ENCODE measurements around the gene SLC6A18.

Gene SLC6A18

GRCh38 chr5:1195916-1196315, 29.3 kb upstream of the SLC6A18 start:
- Histone ChIP-seq H3K9me3 (ENCODE audit: control insufficient read depth in 5 of 5, low read length in 5 of 5) (no peaks in the 10 kb centered on the region), H3K36me3 (ENCODE audit: control insufficient read depth in 5 of 5, insufficient read depth in 5 of 5, low read length in 5 of 5) (no peaks in the 10 kb centered on the region), H3K4me3 (ENCODE audit: low read depth in 1 of 5, low read length in 5 of 5) (no peak overlapping the region), H3K9ac (ENCODE audit: low read length in 5 of 5) (no peak overlapping the region), H3K4me1 (ENCODE audit: control insufficient read depth in 5 of 5, insufficient read depth in 5 of 5, low read length in 5 of 5) (no peaks in the 10 kb centered on the region), H3K27ac (ENCODE audit: low read depth, low read length) (no peak overlapping the region), H3K27me3 (ENCODE audit: control insufficient read depth in 5 of 5, insufficient read depth in 4 of 5, low read length in 5 of 5) (peaks cover 11 to 38% (median 31%) of the 10 kb centered on the region in 5 donors)

GRCh38 chr5:1196562-1196961, 28.6 kb upstream of the SLC6A18 start:
- no peak overlapping the region for H3K27ac ChIP-seq (ENCODE audit: low read depth, low read length)
- no peak overlapping the region for H3K9ac ChIP-seq (ENCODE audit: low read length in 5 of 5)
- H3K27me3 ChIP-seq (ENCODE audit: control insufficient read depth in 5 of 5, insufficient read depth in 4 of 5, low read length in 5 of 5): peaks cover 15 to 37% (median 33%) of the 10 kb centered on the region in 5 donors
- no peaks in the 10 kb centered on the region for H3K9me3 ChIP-seq (ENCODE audit: control insufficient read depth in 5 of 5, low read length in 5 of 5)
- H3K4me3 ChIP-seq (ENCODE audit: low read depth in 1 of 5, low read length in 5 of 5): no peak overlapping the region
- no peaks in the 10 kb centered on the region for H3K4me1 ChIP-seq (ENCODE audit: control insufficient read depth in 5 of 5, insufficient read depth in 5 of 5, low read length in 5 of 5)
- no peaks in the 10 kb centered on the region for H3K36me3 ChIP-seq (ENCODE audit: control insufficient read depth in 5 of 5, insufficient read depth in 5 of 5, low read length in 5 of 5)

GRCh38 chr5:1197876-1198666, 27.1 kb upstream of the SLC6A18 start:
- Histone ChIP-seq H3K9me3 (ENCODE audit: control insufficient read depth in 5 of 5, low read length in 5 of 5) (no peaks in the 10 kb centered on the region), H3K4me1 (ENCODE audit: control insufficient read depth in 5 of 5, insufficient read depth in 5 of 5, low read length in 5 of 5) (no peaks in the 10 kb centered on the region), H3K36me3 (ENCODE audit: control insufficient read depth in 5 of 5, insufficient read depth in 5 of 5, low read length in 5 of 5) (no peaks in the 10 kb centered on the region), H3K9ac (ENCODE audit: low read length in 5 of 5) (no peak overlapping the region), H3K27me3 (ENCODE audit: control insufficient read depth in 5 of 5, insufficient read depth in 4 of 5, low read length in 5 of 5) (peaks cover 23 to 39% (median 35%) of the 10 kb centered on the region in 5 donors), H3K27ac (ENCODE audit: low read depth, low read length) (no peak overlapping the region), H3K4me3 (ENCODE audit: low read depth in 1 of 5, low read length in 5 of 5) (no peak overlapping the region)

- H3K4me1 ChIP-seq (ENCODE audit: control insufficient read depth in 5 of 5, insufficient read depth in 5 of 5, low read length in 5 of 5): no peaks in the 10 kb centered on the region
- no peaks in the 10 kb centered on the region for H3K36me3 ChIP-seq (ENCODE audit: control insufficient read depth in 5 of 5, insufficient read depth in 5 of 5, low read length in 5 of 5)
- H3K4me3 ChIP-seq (ENCODE audit: low read depth in 1 of 5, low read length in 5 of 5): no peak overlapping the region
- H3K27ac ChIP-seq (ENCODE audit: low read depth, low read length): no peak overlapping the region
- peaks cover 27 to 47% (median 41%) of the 10 kb centered on the region in 5 donors for H3K27me3 ChIP-seq (ENCODE audit: control insufficient read depth in 5 of 5, insufficient read depth in 4 of 5, low read length in 5 of 5)
- no peak overlapping the region for H3K9ac ChIP-seq (ENCODE audit: low read length in 5 of 5)
- H3K9me3 ChIP-seq (ENCODE audit: control insufficient read depth in 5 of 5, low read length in 5 of 5): no peaks in the 10 kb centered on the region
Measured at GRCh38 chr5:1199340-1199648, 25.9 kb upstream of the SLC6A18 start.

GRCh38 chr5:1199649-1200494, 25.3 kb upstream of the SLC6A18 start:
- no peak overlapping the region for H3K9ac ChIP-seq (ENCODE audit: low read length in 5 of 5)
- H3K27me3 ChIP-seq (ENCODE audit: control insufficient read depth in 5 of 5, insufficient read depth in 4 of 5, low read length in 5 of 5): peaks cover 27 to 49% (median 44%) of the 10 kb centered on the region in 5 donors
- no peaks in the 10 kb centered on the region for H3K9me3 ChIP-seq (ENCODE audit: control insufficient read depth in 5 of 5, low read length in 5 of 5)
- no peaks in the 10 kb centered on the region for H3K36me3 ChIP-seq (ENCODE audit: control insufficient read depth in 5 of 5, insufficient read depth in 5 of 5, low read length in 5 of 5)
- no peak overlapping the region for H3K27ac ChIP-seq (ENCODE audit: low read depth, low read length)
- no peaks in the 10 kb centered on the region for H3K4me1 ChIP-seq (ENCODE audit: control insufficient read depth in 5 of 5, insufficient read depth in 5 of 5, low read length in 5 of 5)
- H3K4me3 ChIP-seq (ENCODE audit: low read depth in 1 of 5, low read length in 5 of 5): no peak overlapping the region

- no peak overlapping the region for H3K27ac ChIP-seq (ENCODE audit: low read depth, low read length)
- no peaks in the 10 kb centered on the region for H3K4me1 ChIP-seq (ENCODE audit: control insufficient read depth in 5 of 5, insufficient read depth in 5 of 5, low read length in 5 of 5)
- H3K9me3 ChIP-seq (ENCODE audit: control insufficient read depth in 5 of 5, low read length in 5 of 5): no peaks in the 10 kb centered on the region
- no peaks in the 10 kb centered on the region for H3K36me3 ChIP-seq (ENCODE audit: control insufficient read depth in 5 of 5, insufficient read depth in 5 of 5, low read length in 5 of 5)
- H3K9ac ChIP-seq (ENCODE audit: low read length in 5 of 5): no peak overlapping the region
- peaks cover 26 to 50% (median 41%) of the 10 kb centered on the region in 5 donors for H3K27me3 ChIP-seq (ENCODE audit: control insufficient read depth in 5 of 5, insufficient read depth in 4 of 5, low read length in 5 of 5)
- H3K4me3 ChIP-seq (ENCODE audit: low read depth in 1 of 5, low read length in 5 of 5): no peak overlapping the region
Measured at GRCh38 chr5:1200495-1201326, 24.5 kb upstream of the SLC6A18 start.

GRCh38 chr5:1201327-1202025, 23.7 kb upstream of the SLC6A18 start, which contains the start of gene SLC6A19:
TSS of gene SLC6A19 (plus strand) at chr5:1201595. CDS start at chr5:1201651, 56 bp downstream.
- H3K27me3 ChIP-seq (ENCODE audit: control insufficient read depth in 5 of 5, insufficient read depth in 4 of 5, low read length in 5 of 5): peaks cover 25 to 56% (median 42%) of the 10 kb centered on the region in 5 donors
- H3K9ac ChIP-seq (ENCODE audit: low read length in 5 of 5): no peak within 1 kb of the TSS
- H3K9me3 ChIP-seq (ENCODE audit: control insufficient read depth in 5 of 5, low read length in 5 of 5): no peaks in the 10 kb centered on the region
- H3K4me3 ChIP-seq (ENCODE audit: low read depth in 1 of 5, low read length in 5 of 5): no peak within 1 kb of the TSS
- no peaks in the 10 kb centered on the region for H3K36me3 ChIP-seq (ENCODE audit: control insufficient read depth in 5 of 5, insufficient read depth in 5 of 5, low read length in 5 of 5)
- no peaks in the 10 kb centered on the region for H3K4me1 ChIP-seq (ENCODE audit: control insufficient read depth in 5 of 5, insufficient read depth in 5 of 5, low read length in 5 of 5)
- H3K27ac ChIP-seq (ENCODE audit: low read depth, low read length): no peak within 1 kb of the TSS

GRCh38 chr5:1202026-1202797, 23.0 kb upstream of the SLC6A18 start:
- Histone ChIP-seq H3K9ac (ENCODE audit: low read length in 5 of 5) (no peak overlapping the region), H3K9me3 (ENCODE audit: control insufficient read depth in 5 of 5, low read length in 5 of 5) (no peaks in the 10 kb centered on the region), H3K27ac (ENCODE audit: low read depth, low read length) (no peak overlapping the region), H3K4me1 (ENCODE audit: control insufficient read depth in 5 of 5, insufficient read depth in 5 of 5, low read length in 5 of 5) (no peaks in the 10 kb centered on the region), H3K27me3 (ENCODE audit: control insufficient read depth in 5 of 5, insufficient read depth in 4 of 5, low read length in 5 of 5) (peaks cover 25 to 53% (median 47%) of the 10 kb centered on the region in 5 donors), H3K4me3 (ENCODE audit: low read depth in 1 of 5, low read length in 5 of 5) (no peak overlapping the region), H3K36me3 (ENCODE audit: control insufficient read depth in 5 of 5, insufficient read depth in 5 of 5, low read length in 5 of 5) (no peaks in the 10 kb centered on the region)

GRCh38 chr5:1202798-1203185, 22.4 kb upstream of the SLC6A18 start:
- Histone ChIP-seq H3K27ac (ENCODE audit: low read depth, low read length) (no peak overlapping the region), H3K4me1 (ENCODE audit: control insufficient read depth in 5 of 5, insufficient read depth in 5 of 5, low read length in 5 of 5) (no peaks in the 10 kb centered on the region), H3K27me3 (ENCODE audit: control insufficient read depth in 5 of 5, insufficient read depth in 4 of 5, low read length in 5 of 5) (peaks cover 25 to 53% (median 47%) of the 10 kb centered on the region in 5 donors), H3K4me3 (ENCODE audit: low read depth in 1 of 5, low read length in 5 of 5) (no peak overlapping the region), H3K36me3 (ENCODE audit: control insufficient read depth in 5 of 5, insufficient read depth in 5 of 5, low read length in 5 of 5) (no peaks in the 10 kb centered on the region), H3K9me3 (ENCODE audit: control insufficient read depth in 5 of 5, low read length in 5 of 5) (no peaks in the 10 kb centered on the region), H3K9ac (ENCODE audit: low read length in 5 of 5) (no peak overlapping the region)
